Measurements from ENCODE around the gene ICA1.

ICA1 gene

DNA sequence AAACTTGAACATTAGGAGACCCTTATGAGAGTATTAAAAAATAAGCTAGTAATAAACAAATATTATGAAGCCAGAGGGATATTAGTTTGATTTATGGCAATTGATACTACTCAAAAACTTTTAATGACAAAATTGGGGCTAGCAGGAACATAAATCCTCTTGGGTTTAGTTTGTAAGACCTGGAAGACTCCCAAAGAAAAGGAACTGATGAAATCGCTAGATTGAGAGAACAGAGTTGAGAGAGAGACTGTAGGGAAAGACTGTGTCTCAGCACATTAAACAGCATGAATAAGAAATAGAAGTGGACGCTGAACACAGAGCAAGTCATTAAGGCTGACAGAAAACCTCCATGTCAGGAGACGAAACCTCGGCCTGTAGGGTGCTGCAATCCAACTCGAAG lies 56.4 kb downstream of the ICA1 start:
- H3F3A ChIP-seq (ENCODE audit: control insufficient read depth, insufficient read depth), result no peaks in the 10 kb centered on the region
- no peak overlapping the region for H3K4me2 ChIP-seq (ENCODE audit: low read length)
- no peaks in the 10 kb centered on the region for H4K20me1 ChIP-seq (ENCODE audit: control insufficient read depth, insufficient read depth, low read depth, low read length)
- no peaks in the 10 kb centered on the region for H3K9me3 ChIP-seq (ENCODE audit: control insufficient read depth, insufficient read depth, low read length)
- peaks cover 16% of the 10 kb centered on the region; the same call in 1 of the 2 replicates for H3K27me3 ChIP-seq (ENCODE audit: control insufficient read depth, low read length)
- no peaks in the 10 kb centered on the region for H3K36me3 ChIP-seq (ENCODE audit: control insufficient read depth, low read length)
- no peak overlapping the region for H3K4me3 ChIP-seq (ENCODE audit: low read length)
- no peak overlapping the region for H3K27ac ChIP-seq (ENCODE audit: low read depth, low read length)
- no peaks in the 10 kb centered on the region for H3K9me2 ChIP-seq (replicated peaks; ENCODE audit: control insufficient read depth, low read length)
- no peaks in the 10 kb centered on the region for H3K4me1 ChIP-seq (ENCODE audit: control insufficient read depth, low read length)
- no peaks in the 10 kb centered on the region for H3K79me2 ChIP-seq (ENCODE audit: control insufficient read depth, low read length)
- TF ChIP-seq, protein P1, sequence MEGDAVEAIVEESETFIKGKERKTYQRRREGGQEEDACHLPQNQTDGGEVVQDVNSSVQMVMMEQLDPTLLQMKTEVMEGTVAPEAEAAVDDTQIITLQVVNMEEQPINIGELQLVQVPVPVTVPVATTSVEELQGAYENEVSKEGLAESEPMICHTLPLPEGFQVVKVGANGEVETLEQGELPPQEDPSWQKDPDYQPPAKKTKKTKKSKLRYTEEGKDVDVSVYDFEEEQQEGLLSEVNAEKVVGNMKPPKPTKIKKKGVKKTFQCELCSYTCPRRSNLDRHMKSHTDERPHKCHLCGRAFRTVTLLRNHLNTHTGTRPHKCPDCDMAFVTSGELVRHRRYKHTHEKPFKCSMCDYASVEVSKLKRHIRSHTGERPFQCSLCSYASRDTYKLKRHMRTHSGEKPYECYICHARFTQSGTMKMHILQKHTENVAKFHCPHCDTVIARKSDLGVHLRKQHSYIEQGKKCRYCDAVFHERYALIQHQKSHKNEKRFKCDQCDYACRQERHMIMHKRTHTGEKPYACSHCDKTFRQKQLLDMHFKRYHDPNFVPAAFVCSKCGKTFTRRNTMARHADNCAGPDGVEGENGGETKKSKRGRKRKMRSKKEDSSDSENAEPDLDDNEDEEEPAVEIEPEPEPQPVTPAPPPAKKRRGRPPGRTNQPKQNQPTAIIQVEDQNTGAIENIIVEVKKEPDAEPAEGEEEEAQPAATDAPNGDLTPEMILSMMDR (IDR thresholded peaks at IDR 0.05; ENCODE audit: low read depth, low read length, poor library complexity, severe bottlenecking), result no peak

DNA sequence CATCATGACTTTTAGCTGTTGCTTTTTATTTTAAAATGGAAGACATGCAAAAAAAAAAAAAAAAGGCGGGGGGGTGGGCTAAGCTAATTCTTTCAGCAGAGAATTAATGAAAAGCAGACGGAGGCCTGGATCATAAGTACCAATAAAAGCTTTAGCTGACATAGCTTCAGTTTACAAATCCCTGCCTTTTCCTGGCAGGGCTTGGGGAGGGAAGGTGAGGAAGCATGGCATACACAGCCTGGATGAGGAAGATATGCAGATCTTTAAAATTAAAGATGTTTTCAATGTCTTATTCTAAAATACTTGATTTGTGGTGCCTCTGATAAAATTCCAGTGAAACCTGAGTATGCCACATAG lies 57.0 kb downstream of the ICA1 start:
- no peaks in the 10 kb centered on the region for H3K79me2 ChIP-seq (ENCODE audit: control insufficient read depth, low read length)
- no peaks in the 10 kb centered on the region for H3K4me1 ChIP-seq (ENCODE audit: control insufficient read depth, low read length)
- H3K27me3 ChIP-seq (ENCODE audit: control insufficient read depth, low read length), result peaks cover 16% of the 10 kb centered on the region; the same call in 1 of the 2 replicates
- no peak overlapping the region for H3K4me3 ChIP-seq (ENCODE audit: low read length)
- H4K20me1 ChIP-seq (ENCODE audit: control insufficient read depth, insufficient read depth, low read depth, low read length), result no peaks in the 10 kb centered on the region
- H3K27ac ChIP-seq (ENCODE audit: low read depth, low read length), result no peak overlapping the region
- no peak overlapping the region for H3K4me2 ChIP-seq (ENCODE audit: low read length)
- no peaks in the 10 kb centered on the region for H3K36me3 ChIP-seq (ENCODE audit: control insufficient read depth, low read length)
- H3K9me2 ChIP-seq (replicated peaks; ENCODE audit: control insufficient read depth, low read length), result no peaks in the 10 kb centered on the region
- no peak for TF ChIP-seq EZH2phosphoT487 (IDR thresholded peaks at IDR 0.05; ENCODE audit: borderline replicate concordance, low read length)
- TF ChIP-seq, protein P1 (IDR thresholded peaks at IDR 0.05; ENCODE audit: low read depth, low read length, poor library complexity, severe bottlenecking), result no peak
- no peaks in the 10 kb centered on the region for H3K9me3 ChIP-seq (ENCODE audit: control insufficient read depth, insufficient read depth, low read length)
- no peaks in the 10 kb centered on the region for H3F3A ChIP-seq (ENCODE audit: control insufficient read depth, insufficient read depth)

DNA sequence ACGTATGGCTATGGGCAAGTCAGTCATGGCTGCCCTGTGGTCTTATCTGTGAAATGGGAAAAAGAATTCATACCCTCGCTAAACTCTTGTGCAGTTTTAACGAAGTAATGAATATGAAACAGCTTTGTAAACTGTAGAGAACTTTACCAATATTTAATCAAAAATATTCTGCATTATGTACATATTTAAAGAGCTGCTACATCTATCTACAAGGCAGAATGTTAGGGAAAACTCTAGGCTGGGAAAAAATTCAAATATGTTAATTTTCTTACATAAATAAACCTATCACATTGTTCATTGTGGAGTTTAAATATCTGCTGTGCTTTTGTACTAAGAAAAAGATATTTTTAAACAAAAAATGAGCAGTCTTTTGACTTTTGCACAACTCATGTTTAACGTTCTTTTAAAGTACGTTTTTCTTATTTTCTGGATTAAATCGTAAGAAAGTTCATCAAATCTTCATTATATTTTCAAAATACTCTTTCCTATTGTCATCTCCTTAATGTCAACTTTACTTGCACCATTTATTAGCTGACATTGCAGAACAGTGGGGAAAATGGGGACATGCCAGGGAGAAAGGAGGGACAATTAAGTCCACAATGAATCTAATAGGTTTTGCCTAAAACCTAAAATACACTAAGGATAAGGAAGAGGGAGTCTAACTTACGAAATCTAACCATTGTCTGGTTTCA lies 57.5 kb downstream of the ICA1 start:
- H3K9me3 ChIP-seq (ENCODE audit: control insufficient read depth, insufficient read depth, low read length), result no peaks in the 10 kb centered on the region
- peaks cover 16% of the 10 kb centered on the region; the same call in 1 of the 2 replicates for H3K27me3 ChIP-seq (ENCODE audit: control insufficient read depth, low read length)
- TF ChIP-seq EZH2phosphoT487 (IDR thresholded peaks at IDR 0.05; ENCODE audit: borderline replicate concordance, low read length), result no peak
- TF ChIP-seq, protein P1 (IDR thresholded peaks at IDR 0.05; ENCODE audit: low read depth, low read length, poor library complexity, severe bottlenecking), result no peak
- H3K4me3 ChIP-seq (ENCODE audit: low read length), result no peak overlapping the region
- no peak overlapping the region for H3K4me2 ChIP-seq (ENCODE audit: low read length)
- H3K27ac ChIP-seq (ENCODE audit: low read depth, low read length), result no peak overlapping the region
- no peaks in the 10 kb centered on the region for H3F3A ChIP-seq (ENCODE audit: control insufficient read depth, insufficient read depth)
- H4K20me1 ChIP-seq (ENCODE audit: control insufficient read depth, insufficient read depth, low read depth, low read length), result no peaks in the 10 kb centered on the region
- no peaks in the 10 kb centered on the region for H3K36me3 ChIP-seq (ENCODE audit: control insufficient read depth, low read length)
- no peaks in the 10 kb centered on the region for H3K9me2 ChIP-seq (replicated peaks; ENCODE audit: control insufficient read depth, low read length)
- H3K4me1 ChIP-seq (ENCODE audit: control insufficient read depth, low read length), result no peaks in the 10 kb centered on the region
- H3K79me2 ChIP-seq (ENCODE audit: control insufficient read depth, low read length), result no peaks in the 10 kb centered on the region

Data from DOHH2 (cell line).